ENCODE data around the gene CAMK1D. TPM values are rescaled to one million over a fixed set of nuclear protein-coding genes. Genes with fewer than 3 reads are reported as not detected.

Gene CAMK1D
- total RNA-seq, 1 donor from 2014 or later, result 22.5 TPM

DNA sequence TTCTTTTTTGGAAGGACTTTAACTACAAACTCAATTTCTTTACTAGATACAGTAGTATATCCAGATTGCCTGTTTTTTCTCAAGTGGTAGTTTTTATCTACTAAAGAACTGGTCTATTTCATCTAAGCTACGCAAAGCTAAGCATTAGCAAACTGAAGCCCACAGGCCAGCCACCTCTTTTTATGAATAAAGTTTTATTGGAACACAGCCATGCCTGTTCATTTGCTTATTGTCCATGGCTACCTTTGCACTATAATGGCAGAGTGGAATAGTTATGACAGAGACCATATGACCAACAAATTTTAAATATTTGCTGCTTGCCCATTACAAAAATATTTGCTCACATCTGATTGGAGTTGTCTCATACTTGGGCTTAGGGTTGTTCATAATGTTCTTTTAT, 168.7 kb downstream of the CAMK1D start:
- H3K4me1 ChIP-seq, result no peaks in the 10 kb centered on the region
- H3K4me3 ChIP-seq, result no peak overlapping the region
- H3K27ac ChIP-seq, result no peak overlapping the region
- intact Hi-C loops (cut with DNase I), result no loop called here
- peaks cover 5% of the 10 kb centered on the region for H3K9me3 ChIP-seq
- DNase-seq (no peak), ATAC-seq (no peak)
- no peaks in the 10 kb centered on the region for H3K27me3 ChIP-seq (ENCODE audit: low read depth)
- no peaks in the 10 kb centered on the region for H3K36me3 ChIP-seq
- TF ChIP-seq, protein P1, sequence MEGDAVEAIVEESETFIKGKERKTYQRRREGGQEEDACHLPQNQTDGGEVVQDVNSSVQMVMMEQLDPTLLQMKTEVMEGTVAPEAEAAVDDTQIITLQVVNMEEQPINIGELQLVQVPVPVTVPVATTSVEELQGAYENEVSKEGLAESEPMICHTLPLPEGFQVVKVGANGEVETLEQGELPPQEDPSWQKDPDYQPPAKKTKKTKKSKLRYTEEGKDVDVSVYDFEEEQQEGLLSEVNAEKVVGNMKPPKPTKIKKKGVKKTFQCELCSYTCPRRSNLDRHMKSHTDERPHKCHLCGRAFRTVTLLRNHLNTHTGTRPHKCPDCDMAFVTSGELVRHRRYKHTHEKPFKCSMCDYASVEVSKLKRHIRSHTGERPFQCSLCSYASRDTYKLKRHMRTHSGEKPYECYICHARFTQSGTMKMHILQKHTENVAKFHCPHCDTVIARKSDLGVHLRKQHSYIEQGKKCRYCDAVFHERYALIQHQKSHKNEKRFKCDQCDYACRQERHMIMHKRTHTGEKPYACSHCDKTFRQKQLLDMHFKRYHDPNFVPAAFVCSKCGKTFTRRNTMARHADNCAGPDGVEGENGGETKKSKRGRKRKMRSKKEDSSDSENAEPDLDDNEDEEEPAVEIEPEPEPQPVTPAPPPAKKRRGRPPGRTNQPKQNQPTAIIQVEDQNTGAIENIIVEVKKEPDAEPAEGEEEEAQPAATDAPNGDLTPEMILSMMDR (IDR thresholded peaks at IDR 0.05), result no peak

DNA sequence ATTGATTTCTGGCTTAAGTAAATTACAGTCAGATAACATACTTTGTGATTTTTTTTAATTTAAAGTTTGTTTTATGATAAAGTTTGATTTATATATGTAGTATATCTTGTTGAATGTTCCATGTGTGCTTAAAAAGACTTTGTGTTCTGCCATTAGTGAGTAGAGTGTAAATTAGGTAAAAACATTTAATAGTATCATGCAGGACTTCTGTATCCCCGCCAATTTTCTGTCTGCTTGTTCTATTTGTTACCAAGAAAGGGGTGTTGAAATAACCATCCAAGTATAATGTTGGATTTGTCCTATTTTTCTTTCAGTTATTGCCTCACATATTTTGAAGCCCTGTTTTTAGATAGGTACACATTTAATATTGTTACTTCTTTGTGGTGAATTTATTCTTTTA, 172.1 kb downstream of the CAMK1D start:
- TF ChIP-seq, protein P1 (IDR thresholded peaks at IDR 0.05), result no peak
- Histone ChIP-seq H3K9me3 (peaks cover 9% of the 10 kb centered on the region), H3K36me3 (no peaks in the 10 kb centered on the region), H3K4me1 (no peaks in the 10 kb centered on the region), H3K27me3 (ENCODE audit: low read depth) (no peaks in the 10 kb centered on the region), H3K4me3 (no peak overlapping the region), H3K27ac (no peak overlapping the region)
- DNase-seq, result no peak
- intact Hi-C loops (cut with DNase I), result no loop called here
- no peak for ATAC-seq

DNA sequence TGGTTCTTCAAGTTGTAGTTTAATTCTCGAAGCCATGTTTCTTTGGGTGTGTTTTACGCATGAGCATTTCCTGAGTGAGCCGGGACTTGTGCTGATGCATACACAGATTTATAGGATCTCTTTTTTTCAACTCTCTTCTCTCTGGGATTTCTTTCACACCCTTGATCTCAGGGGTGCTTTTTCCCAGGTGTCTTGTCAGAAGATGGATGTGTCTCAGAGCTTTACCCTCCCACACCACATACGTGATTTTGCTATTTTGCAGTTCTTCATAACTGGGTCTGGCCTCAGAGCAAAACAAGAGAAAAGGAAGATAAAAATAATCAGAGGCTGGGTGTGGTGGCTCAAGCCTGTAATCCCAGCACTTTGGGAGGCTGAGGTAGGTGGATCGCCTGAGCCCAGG, 177.0 kb downstream of the CAMK1D start:
- DNase-seq, result no peak

DNA sequence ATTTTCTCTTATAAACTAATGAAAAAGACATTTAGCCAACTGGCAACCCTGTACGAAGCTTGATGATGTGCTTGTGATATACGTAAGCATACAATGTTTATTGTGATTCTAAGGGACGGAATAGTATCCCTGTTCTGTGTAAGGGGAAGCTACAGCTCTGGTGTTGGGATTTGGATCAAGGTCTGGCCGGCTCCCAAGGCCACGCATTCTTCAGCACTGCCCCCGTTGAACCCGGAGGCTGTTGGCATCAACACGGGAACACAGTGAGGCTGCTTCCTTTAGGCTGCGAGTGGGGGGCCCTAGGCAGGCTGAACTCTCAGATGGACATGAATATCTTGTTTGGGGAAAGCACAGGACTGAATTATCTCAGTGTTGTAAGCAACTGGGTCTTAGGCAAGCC, 180.6 kb downstream of the CAMK1D start:
- H3K27ac ChIP-seq, result no peak overlapping the region

More for the DNA sequence above, 177.0 kb downstream of the CAMK1D start:
- intact Hi-C loops (cut with DNase I), result no loop called here
- ATAC-seq, result no peak
- Histone ChIP-seq H3K9me3 (peaks cover 8% of the 10 kb centered on the region), H3K36me3 (no peaks in the 10 kb centered on the region), H3K4me1 (no peaks in the 10 kb centered on the region), H3K27me3 (ENCODE audit: low read depth) (no peaks in the 10 kb centered on the region), H3K4me3 (no peak overlapping the region), H3K27ac (no peak overlapping the region)
- TF ChIP-seq, protein P1 (IDR thresholded peaks at IDR 0.05), result no peak

DNA sequence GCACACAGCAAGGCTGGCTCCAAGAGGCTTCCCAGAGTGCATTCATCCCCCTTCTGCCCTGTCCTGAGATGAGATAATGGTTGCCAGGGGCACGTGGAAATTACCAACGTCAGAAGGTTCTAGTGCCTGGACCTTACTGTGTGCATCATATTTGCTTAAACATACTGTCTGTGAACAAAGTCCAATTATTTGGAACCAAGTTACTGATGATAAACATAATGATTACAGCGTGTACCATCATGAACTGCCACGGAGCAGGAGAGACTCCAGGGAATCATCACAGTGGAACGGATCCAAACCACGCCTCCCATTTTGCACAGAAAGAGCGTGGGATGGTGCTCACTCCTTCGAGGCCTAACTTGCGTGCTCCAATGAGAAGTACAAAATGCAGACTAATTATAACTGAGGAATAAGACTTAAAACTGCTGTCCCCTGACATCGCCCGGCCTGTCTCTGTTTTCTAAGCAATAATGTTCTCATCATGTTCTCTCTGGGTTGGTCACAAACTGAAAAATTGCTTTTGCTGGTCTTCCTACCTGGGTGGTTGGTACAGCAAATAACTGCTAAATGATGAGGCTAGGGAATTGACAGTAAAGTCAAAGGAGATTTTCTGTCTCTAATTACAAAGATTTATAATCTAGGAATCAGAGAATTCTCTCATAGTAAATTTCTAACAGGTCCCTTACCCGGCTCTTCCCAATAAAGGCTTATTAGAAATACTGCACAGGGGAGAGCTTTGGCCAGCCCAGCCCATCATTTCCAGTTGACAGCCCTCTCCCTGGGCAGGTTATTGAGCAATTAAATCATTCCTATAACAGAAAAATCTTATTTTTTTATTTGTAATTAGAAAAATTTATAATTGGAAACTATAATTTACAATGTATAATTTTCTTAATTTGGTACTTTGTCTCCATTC, 182.2 kb downstream of the CAMK1D start:
- Histone ChIP-seq H3K4me1 (no peaks in the 10 kb centered on the region), H3K36me3 (no peaks in the 10 kb centered on the region), H3K27me3 (ENCODE audit: low read depth) (no peaks in the 10 kb centered on the region), H3K27ac (no peak overlapping the region), H3K4me3 (no peak overlapping the region), H3K9me3 (no peaks in the 10 kb centered on the region)
- DNase-seq (no peak), ATAC-seq (no peak)
- TF ChIP-seq, protein P1 (IDR thresholded peaks at IDR 0.05), result no peak
- intact Hi-C loops (cut with DNase I), result no loop called here

More for the DNA sequence above, 180.6 kb downstream of the CAMK1D start:
- no peaks in the 10 kb centered on the region for H3K27me3 ChIP-seq (ENCODE audit: low read depth)
- H3K9me3 ChIP-seq, result peaks cover 3% of the 10 kb centered on the region
- intact Hi-C loops (cut with DNase I), result no loop called here
- H3K4me1 ChIP-seq, result no peaks in the 10 kb centered on the region
- DNase-seq (no peak), ATAC-seq (no peak)
- no peaks in the 10 kb centered on the region for H3K36me3 ChIP-seq
- H3K4me3 ChIP-seq, result no peak overlapping the region
- TF ChIP-seq, protein P1 (IDR thresholded peaks at IDR 0.05), result no peak
